Pulmonary artery endothelial cell (primary cell): Measurements from ENCODE around the gene CNTNAP4. TPM values are rescaled to one million over a fixed set of nuclear protein-coding genes. Genes with fewer than 3 reads are reported as not detected.

Source experiments
- DNase-seq: peaks from one replicate; pipeline ENCODE4 v3.0.0-alpha.2; 2011; ENCODE audit warnings: low read depth, low spot score
- total RNA-seq: library from RNA; depleted of rRNA; stranded (reverse); fragments of >200 nt; gene quantifications from 2 replicates; pipeline ENCODE4 v1.2.3, GENCODE V29; 2014

Gene CNTNAP4
- total RNA-seq, 1 donor from 2014 or later = not detected

- DNase-seq = no peak
Observed at GRCh38 chr16:76389126-76389525, 111.9 kb downstream of the CNTNAP4 start.

- DNase-seq = no peak
Observed at GRCh38 chr16:76390476-76390875, 113.3 kb downstream of the CNTNAP4 start.

- DNase-seq = no peak
Observed at GRCh38 chr16:76396977-76397376, 119.8 kb downstream of the CNTNAP4 start.

- no peak for DNase-seq
Observed at GRCh38 chr16:76409706-76410105, 132.5 kb downstream of the CNTNAP4 start.

GRCh38 chr16:76421571-76421970, 144.4 kb downstream of the CNTNAP4 start:
- DNase-seq = no peak

- DNase-seq = no peak
Observed at GRCh38 chr16:76428858-76429257, 151.7 kb downstream of the CNTNAP4 start.

- no peak for DNase-seq
Observed at GRCh38 chr16:76441391-76441790, 164.2 kb downstream of the CNTNAP4 start.

GRCh38 chr16:76441876-76442275, 164.7 kb downstream of the CNTNAP4 start:
- no peak for DNase-seq

- no peak for DNase-seq
Observed at GRCh38 chr16:76443973-76444372, 166.8 kb downstream of the CNTNAP4 start.

- DNase-seq = no peak
Observed at GRCh38 chr16:76444832-76445231, 167.6 kb downstream of the CNTNAP4 start.

GRCh38 chr16:76445815-76446214, 168.6 kb downstream of the CNTNAP4 start:
- DNase-seq = no peak

- DNase-seq = no peak
Observed at GRCh38 chr16:76446251-76446650, 169.1 kb downstream of the CNTNAP4 start.

- DNase-seq = no peak
Observed at GRCh38 chr16:76450890-76451289, 173.7 kb downstream of the CNTNAP4 start.

GRCh38 chr16:76455257-76455656, 178.1 kb downstream of the CNTNAP4 start:
- DNase-seq = no peak

GRCh38 chr16:76456016-76456415, 178.8 kb downstream of the CNTNAP4 start:
- no peak for DNase-seq

- DNase-seq = no peak
Observed at GRCh38 chr16:76459111-76459510, 181.9 kb downstream of the CNTNAP4 start.

- DNase-seq = no peak
Observed at GRCh38 chr16:76461836-76462235, 184.6 kb downstream of the CNTNAP4 start.

- no peak for DNase-seq
Observed at GRCh38 chr16:76464955-76465620, 187.9 kb downstream of the CNTNAP4 start.

- no peak for DNase-seq
Observed at GRCh38 chr16:76466871-76467270, 189.7 kb downstream of the CNTNAP4 start.

GRCh38 chr16:76474048-76474447, 196.8 kb downstream of the CNTNAP4 start:
- DNase-seq = no peak

GRCh38 chr16:76478105-76478504, 200.9 kb downstream of the CNTNAP4 start:
- no peak for DNase-seq

- no peak for DNase-seq
Observed at GRCh38 chr16:76483307-76483909, 206.2 kb downstream of the CNTNAP4 start.

- no peak for DNase-seq
Observed at GRCh38 chr16:76484020-76484419, 206.8 kb downstream of the CNTNAP4 start.
